Kidney glomerular epithelial cell (primary cell): Measurements from ENCODE around the gene FBXW7.

ENCODE experiments used
- DNase-seq: peaks from one replicate; lab custom pipeline; 2025; lab: John Stamatoyannopoulos, UW

Gene FBXW7

GRCh38 chr4:152369902-152370295, 166.0 kb downstream of the FBXW7 start:
- DNase-seq = no peak

GRCh38 chr4:152369203-152369901, 166.5 kb downstream of the FBXW7 start:
- DNase-seq = no peak

- no peak for DNase-seq
Observed at GRCh38 chr4:152368001-152368400, 167.9 kb downstream of the FBXW7 start.

- DNase-seq = no peak
Observed at GRCh38 chr4:152364883-152365282, 171.0 kb downstream of the FBXW7 start.

- DNase-seq = no peak
Observed at GRCh38 chr4:152364383-152364782, 171.5 kb downstream of the FBXW7 start.

- no peak for DNase-seq
Observed at GRCh38 chr4:152363904-152364303, 172.0 kb downstream of the FBXW7 start.

- no peak for DNase-seq
Observed at GRCh38 chr4:152363086-152363485, 172.8 kb downstream of the FBXW7 start.

GRCh38 chr4:152360045-152360410, 175.9 kb downstream of the FBXW7 start:
- DNase-seq = peak; percentile 26

- no peak for DNase-seq
Observed at GRCh38 chr4:152359208-152360044, 176.5 kb downstream of the FBXW7 start.

- DNase-seq = no peak
Observed at GRCh38 chr4:152357206-152357605, 178.7 kb downstream of the FBXW7 start.

GRCh38 chr4:152356428-152357034, 179.4 kb downstream of the FBXW7 start:
- DNase-seq = peak; percentile 18

GRCh38 chr4:152352622-152353116, 183.2 kb downstream of the FBXW7 start:
- peak; percentile 94 for DNase-seq

GRCh38 chr4:152352215-152352614, 183.7 kb downstream of the FBXW7 start:
- DNase-seq = no peak

- no peak for DNase-seq
Observed at GRCh38 chr4:152351080-152351479, 184.8 kb downstream of the FBXW7 start.

- no peak for DNase-seq
Observed at GRCh38 chr4:152348670-152349069, 187.2 kb downstream of the FBXW7 start.

GRCh38 chr4:152346979-152347378, 188.9 kb downstream of the FBXW7 start:
- DNase-seq = no peak

GRCh38 chr4:152346526-152346925, 189.4 kb downstream of the FBXW7 start:
- DNase-seq = no peak

GRCh38 chr4:152344001-152344400, 191.9 kb downstream of the FBXW7 start:
- DNase-seq = no peak

- DNase-seq = peak; percentile 55
Observed at GRCh38 chr4:152342293-152342692, 193.6 kb downstream of the FBXW7 start.

- no peak for DNase-seq
Observed at GRCh38 chr4:152340818-152341217, 195.1 kb downstream of the FBXW7 start.

- DNase-seq = no peak
Observed at GRCh38 chr4:152339576-152339975, 196.3 kb downstream of the FBXW7 start.

- DNase-seq = no peak
Observed at GRCh38 chr4:152334931-152335330, 201.0 kb downstream of the FBXW7 start.

GRCh38 chr4:152331042-152331441, 204.8 kb downstream of the FBXW7 start:
- no peak for DNase-seq
